Measurements from ENCODE around the gene A4GNT. TPM values are rescaled to one million over a fixed set of nuclear protein-coding genes. Genes with fewer than 3 reads are reported as not detected.

The A4GNT gene
- total RNA-seq (2022; extraction: Qiagen RNA extraction; ENCODE audit: low read depth) = not detected in 5 replicates

GRCh38 chr3:138132239-138132638 lies at the start of gene A4GNT:
TSS of gene A4GNT (minus strand) at chr3:138132390. CDS start at chr3:138131256, 1,134 bp downstream.

GRCh38 chr3:138174421-138175131 lies 42.4 kb upstream of the A4GNT start, which contains the start of gene DBR1:
TSS of gene DBR1 (minus strand) at chr3:138174921. CDS start at chr3:138174795, 126 bp downstream.

GRCh38 chr3:138114988-138115971 lies 16.9 kb downstream of the A4GNT start, which contains the start of gene DZIP1L:
TSS of gene DZIP1L (minus strand) at chr3:138115608. CDS start at chr3:138103971, 11,637 bp downstream.

Other genes with a start within 250 kb of the A4GNT start
- gene CLDN18, start 122.2 kb downstream of the A4GNT start, total RNA-seq (2022; extraction: Qiagen RNA extraction; ENCODE audit: low read depth) = not detected in 5 replicates
- gene DZIP1L, start 16.8 kb downstream of the A4GNT start, total RNA-seq (2022; extraction: Qiagen RNA extraction; ENCODE audit: low read depth) = 4.9 to 7.8 TPM (median 6.5 TPM) in 5 replicates
- 8.5 to 13.5 TPM (median 12.4 TPM) in 5 replicates for gene DBR1, start 42.5 kb upstream of the A4GNT start, total RNA-seq (2022; extraction: Qiagen RNA extraction; ENCODE audit: low read depth)
- 25.7 to 29.0 TPM (median 26.9 TPM) in 5 replicates for gene ARMC8, start 54.9 kb upstream of the A4GNT start, total RNA-seq (2022; extraction: Qiagen RNA extraction; ENCODE audit: low read depth)
- not detected in 5 replicates for gene NME9, start 197.5 kb upstream of the A4GNT start, total RNA-seq (2022; extraction: Qiagen RNA extraction; ENCODE audit: low read depth)
- 7.1 to 12.2 TPM (median 8.5 TPM) in 5 replicates for gene MRAS, start 216.2 kb upstream of the A4GNT start, total RNA-seq (2022; extraction: Qiagen RNA extraction; ENCODE audit: low read depth)

Data from A549 treated with RU486 at 1 μM for 4 hours (cell line).